HepG2 (cell line): ENCODE results near the gene DAB1. TPM values are rescaled to one million over a fixed set of nuclear protein-coding genes. Genes with fewer than 3 reads are reported as not detected.

Experiments used
- ATAC-seq: fragments of 200-7000 bp; cut with Tn5 transposase; 3 replicates; pipeline ENCODE4 v1.9.1; 2020; ENCODE audit warnings: mild to moderate bottlenecking, moderate library complexity
- BruUV-seq: library from RNA; stranded (reverse); fragments of 400-500 nt; replicated peaks from 2 replicates; lab custom pipeline; 2021; lab: Mats Ljungman, UMichigan
- CTCF ChIA-PET: fragments of 300-600 bp; formaldehyde crosslinking; extraction: SDS; loops from one replicate; lab custom pipeline; 2021; ENCODE audit warnings: low total read pairs, inconsistent platforms, low intra/inter-chr PET ratio; lab: Yijun Ruan, JAX
- POLR2A ChIA-PET: fragments of 350-600 bp; sonication (Branson Sonifier 250); formaldehyde crosslinking; loops from one replicate; lab custom pipeline; 2020; ENCODE audit warnings: antibody characterized with exemption, inconsistent platforms; lab: Yijun Ruan, JAX
- DNase-seq: peaks from one replicate; pipeline ENCODE4 v3.0.0-alpha.2; 2015; ENCODE audit warnings: low spot score
- FAIRE-seq: peaks from 3 replicates; lab custom pipeline; 2011; peaks lifted over from hg19 to GRCh38; lab: Jason Lieb, UNC
- H2AFZ ChIP-seq: one replicate; pipeline ENCODE4 v1.6.1; 2011; ENCODE audit warnings: low read length, inconsistent platforms
- H3K27ac ChIP-seq: fragments of 300-600 bp; 3 replicates; pipeline ENCODE4 v1.8.0; 2011; ENCODE audit warnings: mixed run types, mild to moderate bottlenecking, mixed read lengths, low read length, inconsistent platforms; ENCODE audit not compliant: insufficient read depth; ENCODE audit errors: extremely low read length
- H3K27me3 ChIP-seq, 2 experiments: fragments of 200-600 bp in 1 of 2; 2 replicates in 1 of 2; 3 replicates in 1 of 2; pipeline versions ENCODE4 v1.6.0 to v1.8.0; 2011; ENCODE audit warnings: low read length in 2 of 2, mild to moderate bottlenecking in 2 of 2, moderate library complexity in 2 of 2, inconsistent platforms in 1 of 2; ENCODE audit not compliant: insufficient read depth in 2 of 2, control insufficient read depth in 1 of 2
- H3K36me3 ChIP-seq, 2 experiments: fragments of 200-600 bp in 1 of 2; replicated peaks in 1 of 2; 2 replicates in 1 of 2; 3 replicates in 1 of 2; pipeline versions ENCODE4 v1.5.1 to v1.8.0; 2011; ENCODE audit warnings: low read length in 2 of 2, inconsistent platforms in 1 of 2; ENCODE audit not compliant: insufficient read depth in 2 of 2, control insufficient read depth in 1 of 2
- H3K4me1 ChIP-seq: 2 replicates; pipeline ENCODE4 v1.5.1; 2012; ENCODE audit warnings: low read length, inconsistent platforms; ENCODE audit not compliant: insufficient read depth
- H3K4me2 ChIP-seq: 2 replicates; pipeline ENCODE4 v1.6.0; 2011; ENCODE audit warnings: low read depth, low read length, inconsistent platforms
- H3K4me3 ChIP-seq, 3 experiments: fragments of 200-600 bp in 1 of 3; sonication (generic), shearing (Covaris generic) in 1 of 3; replicated peaks in 1 of 3; 2 replicates each; pipeline ENCODE4 v1.5.1; 2011 to 2016; ENCODE audit warnings: low read length in 3 of 3, inconsistent platforms in 2 of 3, low read depth in 2 of 3, mild to moderate bottlenecking in 2 of 3, control low read depth in 1 of 3, mixed read lengths in 1 of 3; ENCODE audit not compliant: insufficient read depth in 1 of 3
- H3K79me2 ChIP-seq: one replicate; pipeline ENCODE4 v1.6.1; 2011; ENCODE audit warnings: low read length, inconsistent platforms; ENCODE audit not compliant: insufficient read depth
- H3K9ac ChIP-seq: 2 replicates; pipeline ENCODE4 v1.6.0; 2011; ENCODE audit warnings: mild to moderate bottlenecking, low read depth, low read length, inconsistent platforms; ENCODE audit not compliant: insufficient read depth
- H3K9me3 ChIP-seq: 2 replicates; pipeline ENCODE4 v1.5.1; 2012; ENCODE audit warnings: mild to moderate bottlenecking, low read length
- H4K20me1 ChIP-seq: 2 replicates; pipeline ENCODE4 v1.6.0; 2011; ENCODE audit warnings: inconsistent platforms, mild to moderate bottlenecking, low read length, moderate library complexity; ENCODE audit not compliant: insufficient read depth
- ARNTL ChIP-seq: sonication (generic); formaldehyde crosslinking; IDR thresholded peaks from 2 replicates; pipeline ENCODE4 v1.4.0; 2020; ENCODE audit warnings: mild to moderate bottlenecking, missing genetic modification reagents
- FIP1L1 ChIP-seq: fragments of 200-400 bp; formaldehyde crosslinking; IDR thresholded peaks from 2 replicates; pipeline ENCODE4 v1.6.1; 2018; ENCODE audit warnings: low read depth, mild to moderate bottlenecking, low read length, moderate library complexity, borderline replicate concordance; ENCODE audit not compliant: insufficient read depth
- MEF2D ChIP-seq: sonication (generic); formaldehyde crosslinking; IDR thresholded peaks from 2 replicates; pipeline ENCODE4 v1.5.1; 2020; ENCODE audit warnings: mild to moderate bottlenecking, missing genetic modification reagents
- SRY ChIP-seq: sonication (generic); formaldehyde crosslinking; IDR thresholded peaks from 2 replicates; pipeline ENCODE4 v1.8.0; 2022; ENCODE audit warnings: mild to moderate bottlenecking, missing genetic modification reagents
- ZFP62 ChIP-seq: sonication (generic); formaldehyde crosslinking; IDR thresholded peaks from 2 replicates; pipeline ENCODE4 v1.4.0; 2020; ENCODE audit warnings: missing genetic modification reagents
- ZMAT5 ChIP-seq: sonication (generic); formaldehyde crosslinking; IDR thresholded peaks from 2 replicates; pipeline ENCODE4 v1.5.0; 2020; ENCODE audit warnings: mild to moderate bottlenecking, low read depth, missing genetic modification reagents, borderline replicate concordance
- ZNF414 ChIP-seq: sonication (generic); formaldehyde crosslinking; IDR thresholded peaks from 2 replicates; pipeline ENCODE4 v1.5.0; 2020; ENCODE audit warnings: missing genetic modification reagents
- ZNF781 ChIP-seq: sonication (generic); formaldehyde crosslinking; IDR thresholded peaks from 2 replicates; pipeline ENCODE4 v1.5.1; 2020; ENCODE audit warnings: borderline replicate concordance, mild to moderate bottlenecking, missing genetic modification reagents; ENCODE audit errors: not compliant biosample characterization
- ZSCAN21 ChIP-seq: sonication (generic); formaldehyde crosslinking; IDR thresholded peaks from 2 replicates; pipeline ENCODE4 v1.8.0; 2022; ENCODE audit warnings: mild to moderate bottlenecking, missing genetic modification reagents, moderate library complexity, borderline replicate concordance
- WGBS: methylation state at CpG from one replicate; pipeline ENCODE4 v1.1.6; 2017; ENCODE audit warnings: low lambda C conversion rate; 5-methylcytosine and 5-hydroxymethylcytosine counted together
- in situ Hi-C: cut with HindIII; loops from 2 replicates; pipeline ENCODE4 v1.10.0; 2017; ENCODE audit warnings: low pct_unique_long_range_greater_than_20kb; ENCODE audit not compliant: extremely low pct_ligation_motif_present
- intact Hi-C: fragments of 100-400 bp; cut with micrococcal nuclease; formaldehyde crosslinking; loops from one replicate; pipeline ENCODE4 v1.10.0; 2022; ENCODE audit not compliant: unreplicated experiment
- polyA plus RNA-seq, 8 experiments: library from polyadenylated mRNA; depleted of rRNA in 3 of 8; stranded (reverse) in 7 of 8; unstranded in 1 of 8; fragments of >200 nt; fragmentation: Illumina TruSeq in 4 of 8; extraction: Trizol in 4 of 8; gene quantifications; 2 replicates each; pipeline versions ENCODE4 v1.2.1 to v1.2.3, GENCODE V29; 2011 to 2016; ENCODE audit warnings: low read depth in 4 of 8, missing spikeins in 1 of 8, mixed read lengths in 1 of 8; ENCODE audit not compliant: insufficient read depth in 1 of 8
- total RNA-seq, 5 experiments: library from RNA; depleted of rRNA; stranded (reverse); fragments of >200 nt; fragmentation: Illumina TruSeq; extraction: Trizol; gene quantifications; 2 replicates each; pipeline ENCODE4 v1.2.3, GENCODE V29; 2016; ENCODE audit warnings: low read depth in 1 of 5

Gene DAB1
- total and polyA plus RNA-seq, 2 of the 13 experiments (the other 11 are each of a cell fraction or from before 2014, with no cell fraction given), result 0.04 to 0.13 TPM

GRCh38 chr1:57362480-57362879 lies 61.4 kb downstream of the DAB1 start:
- 77% methylated on average over 2 of the region's 2 CpGs for WGBS
- Histone ChIP-seq H3K4me3 (no peak overlapping the region), H3K27me3 (no peaks in the 10 kb centered on the region), H3K4me1 (peaks cover under 1% of the 10 kb centered on the region; the same call in 1 of the 2 replicates), H3K79me2 (no peaks in the 10 kb centered on the region), H3K27ac (no peak overlapping the region), H4K20me1 (no peaks in the 10 kb centered on the region)
- FAIRE-seq, result no peak
- ChIA-PET POLR2A (no interaction called here), CTCF (no interaction called here)
- ATAC-seq, result no peak
- intact Hi-C loops, result no loop called here
- TF ChIP-seq SRY (CRISPR knock-in tag), result no peak
- no peak for TF ChIP-seq ZNF781 (CRISPR knock-in tag)
- TF ChIP-seq MEF2D (CRISPR knock-in tag), result no peak
- no peak for TF ChIP-seq ZFP62 (CRISPR knock-in tag)
- no peak for TF ChIP-seq ZMAT5 (CRISPR knock-in tag)
- TF ChIP-seq ZNF414 (CRISPR knock-in tag), result no peak
- no peak for TF ChIP-seq FIP1L1
- no peak for TF ChIP-seq ZSCAN21 (CRISPR knock-in tag)
- TF ChIP-seq ARNTL (CRISPR knock-in tag), result no peak
- TF ChIP-seq, all 625 proteins: peak for 0
- DNase-seq, result no peak
- Histone ChIP-seq H2AFZ (no peak overlapping the region), H3K4me2 (no peak overlapping the region), H3K9ac (no peak overlapping the region), H3K9me3 (no peaks in the 10 kb centered on the region), H3K36me3 (no peaks in the 10 kb centered on the region)
- BruUV-seq, result no TSS peak
- in situ Hi-C loops, result no loop called here
